GM18511 (cell line): Measurements from ENCODE around the gene MRGPRX1.
"Not testable (repeated sequence)": the region's sequence is repeated elsewhere in the genome, so short reads cannot be mapped to it uniquely, and the experiment has no call there.

Experiments
- ATAC-seq: cut with Tn5 transposase; IDR thresholded peaks from one replicate; pipeline ENCODE4 v1.9.1; 2021; ENCODE audit warnings: mild to moderate bottlenecking, moderate library complexity; ENCODE audit not compliant: unreplicated experiment

MRGPRX1 gene

GRCh38 chr11:18939314-18939713, at the start of gene MRGPRX1:
Gene MRGPRX1, minus strand, starts transcription at chr11:18939414. Its CDS starts 4,630 bp downstream, at chr11:18934784.
- ATAC-seq, result no peak

GRCh38 chr11:18987454-18988231, 48.4 kb upstream of the MRGPRX1 start:
- ATAC-seq, result no peak

- ATAC-seq, result no peak
Observed at GRCh38 chr11:18986744-18987143, 47.5 kb upstream of the MRGPRX1 start.

GRCh38 chr11:18981897-18982296, 42.7 kb upstream of the MRGPRX1 start:
- no peak for ATAC-seq

- ATAC-seq, result no peak
Observed at GRCh38 chr11:18974192-18974591, 35.0 kb upstream of the MRGPRX1 start.

- ATAC-seq, result no peak
Observed at GRCh38 chr11:18972336-18972735, 33.1 kb upstream of the MRGPRX1 start.

GRCh38 chr11:18969720-18970119, 30.5 kb upstream of the MRGPRX1 start:
- ATAC-seq, result no peak

GRCh38 chr11:18958221-18958910, 19.2 kb upstream of the MRGPRX1 start:
- ATAC-seq, result no peak

GRCh38 chr11:18956630-18957029, 17.4 kb upstream of the MRGPRX1 start:
- ATAC-seq, result no peak

DNA sequence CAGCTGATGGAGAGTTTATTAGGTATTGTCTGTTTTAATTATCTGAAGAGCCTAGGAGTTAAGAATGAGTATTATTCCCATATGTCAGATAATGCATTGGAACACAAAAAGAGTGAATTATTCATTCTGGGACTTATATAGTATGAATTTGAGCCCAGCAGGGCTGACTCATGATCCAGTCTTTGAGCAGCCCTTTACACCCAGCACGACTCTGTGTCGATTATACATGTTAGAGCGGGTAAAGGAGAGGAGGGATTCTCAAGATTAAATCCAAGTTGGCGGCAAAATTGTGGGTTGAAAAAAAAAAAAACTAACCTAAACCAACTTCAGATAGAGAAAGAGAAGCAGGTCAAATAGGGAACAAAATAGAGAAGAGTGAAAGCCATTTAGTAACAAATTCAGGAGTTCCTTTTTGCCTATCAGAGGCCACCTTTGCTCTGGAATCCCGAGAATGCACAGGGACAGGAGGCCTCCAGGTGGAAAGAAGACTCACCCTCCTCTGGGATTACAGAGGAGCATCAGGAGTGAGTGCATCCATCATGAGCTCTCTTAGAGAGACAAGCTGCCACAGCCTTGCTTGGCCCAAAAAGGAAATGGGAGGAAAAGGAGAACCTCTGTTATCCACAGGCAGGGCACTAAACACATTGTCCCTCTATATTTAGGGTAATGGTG, 3.1 kb downstream of the MRGPRX1 start:
- no peak for ATAC-seq

- ATAC-seq, result no peak
Observed at GRCh38 chr11:18934195-18934814, 4.9 kb downstream of the MRGPRX1 start.

DNA sequence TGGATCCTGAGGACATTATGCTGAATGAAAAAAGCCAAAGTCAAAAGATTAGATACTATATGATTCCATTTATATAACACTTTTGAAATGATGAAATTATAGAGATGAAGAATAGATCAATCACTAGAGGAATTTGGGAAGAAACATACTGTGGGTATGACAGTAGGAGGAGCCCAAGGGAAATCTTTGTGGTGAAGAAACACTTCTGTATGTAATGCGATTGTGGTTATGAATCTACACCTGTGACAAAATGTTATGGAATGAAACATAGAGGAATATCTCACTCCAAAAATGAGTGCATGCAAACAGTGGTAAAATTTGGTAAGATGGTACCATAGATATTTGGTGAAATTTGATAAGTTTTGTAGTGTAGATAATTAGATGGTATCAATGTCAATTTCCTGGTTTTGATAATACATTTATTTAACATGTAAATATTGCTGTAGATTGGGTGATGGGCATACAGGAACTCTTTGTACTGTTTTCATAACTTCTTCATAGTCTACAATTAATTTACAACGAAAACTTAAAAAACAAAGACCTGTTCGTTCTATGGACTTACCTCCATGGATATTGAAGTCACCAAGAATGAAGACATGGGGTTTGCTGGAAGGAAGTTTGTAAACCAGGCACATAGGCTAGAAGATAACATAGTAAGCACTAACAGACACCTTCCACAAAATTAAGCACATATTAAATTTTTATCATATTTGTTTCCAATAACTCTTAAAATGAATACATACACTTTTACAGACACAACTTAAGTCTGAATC, 11.5 kb downstream of the MRGPRX1 start:
- ATAC-seq, result no peak

DNA sequence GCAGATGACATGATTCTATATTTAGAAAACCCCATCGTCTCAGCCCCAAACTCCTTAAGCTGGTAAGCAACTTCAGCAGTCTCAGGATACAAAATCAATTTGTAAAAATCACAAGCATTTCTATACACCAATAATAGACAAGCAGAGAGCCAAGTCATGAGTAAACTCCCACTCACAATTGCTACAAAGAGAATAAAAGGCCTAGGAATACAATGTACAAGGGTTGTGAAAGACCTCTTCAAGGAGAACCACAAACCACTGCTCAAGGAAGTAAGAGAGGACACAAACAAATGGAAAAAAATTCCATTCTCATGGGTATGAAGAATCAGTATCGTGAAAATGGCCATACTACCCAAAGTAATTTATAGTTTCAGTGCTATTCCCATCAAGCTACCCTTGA, 13.8 kb downstream of the MRGPRX1 start:
- not testable (repeated sequence) for ATAC-seq

- ATAC-seq, result no peak
Observed at GRCh38 chr11:18912883-18913282, 26.3 kb downstream of the MRGPRX1 start.

DNA sequence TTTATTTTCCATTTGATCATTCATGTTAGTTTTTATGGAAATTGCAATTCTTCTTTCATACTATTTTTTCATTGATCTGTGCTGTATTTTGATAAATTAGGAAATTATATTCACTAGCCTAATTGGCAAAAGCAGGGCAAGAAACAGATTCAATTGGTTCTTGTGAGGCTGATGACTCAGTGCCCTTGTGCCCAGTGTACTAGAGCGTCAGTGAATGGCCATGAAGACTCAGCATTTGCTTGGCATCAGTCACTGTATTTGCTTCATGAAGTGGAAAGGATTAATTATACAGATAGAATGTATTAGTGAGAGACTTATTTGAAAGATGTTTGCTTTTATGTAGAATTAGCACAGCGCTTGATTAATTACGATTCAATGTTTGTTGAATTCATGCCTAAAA, 31.8 kb downstream of the MRGPRX1 start:
- no peak for ATAC-seq

DNA sequence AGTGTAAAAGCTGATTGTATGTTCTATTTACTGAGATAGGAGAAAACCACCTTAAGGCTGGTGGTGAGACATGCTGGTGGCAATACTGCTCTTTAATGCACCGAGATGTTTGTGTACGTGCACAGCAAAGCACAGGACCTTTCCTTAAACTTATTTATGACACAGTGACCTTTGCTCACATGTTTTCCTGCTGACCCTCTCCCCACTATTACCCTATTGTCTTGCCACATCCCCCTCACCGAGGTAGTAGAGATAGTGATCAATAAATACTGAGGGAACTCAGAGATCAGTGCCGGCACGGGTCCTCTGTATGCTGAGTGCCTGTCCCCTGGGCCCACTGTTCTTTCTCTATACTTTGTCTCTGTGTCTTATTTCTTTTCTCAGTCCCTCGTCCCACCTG, 38.6 kb downstream of the MRGPRX1 start:
- not testable (repeated sequence) for ATAC-seq

DNA sequence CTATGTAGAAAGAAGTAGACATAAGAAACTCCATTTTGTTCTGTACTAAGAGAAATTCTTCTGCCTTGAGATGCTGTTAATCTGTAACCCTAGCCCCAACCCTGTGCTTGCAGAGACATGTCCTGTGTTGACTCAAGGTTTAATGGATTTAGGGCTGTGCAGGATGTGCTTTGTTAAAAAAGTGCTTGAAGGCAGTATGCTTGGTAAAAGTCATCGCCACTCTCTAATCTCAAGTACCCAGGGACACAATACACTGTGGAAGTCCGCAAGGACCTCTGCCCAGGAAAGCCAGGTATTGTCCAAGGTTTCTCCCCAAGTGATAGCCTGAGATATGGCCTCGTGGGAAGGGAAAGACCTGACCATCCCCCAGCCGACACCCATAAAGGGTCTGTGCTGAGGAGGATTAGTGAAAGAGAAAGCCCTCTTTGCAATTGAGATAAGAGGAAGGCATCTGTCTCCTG, 39.0 kb downstream of the MRGPRX1 start:
- not testable (repeated sequence) for ATAC-seq

DNA sequence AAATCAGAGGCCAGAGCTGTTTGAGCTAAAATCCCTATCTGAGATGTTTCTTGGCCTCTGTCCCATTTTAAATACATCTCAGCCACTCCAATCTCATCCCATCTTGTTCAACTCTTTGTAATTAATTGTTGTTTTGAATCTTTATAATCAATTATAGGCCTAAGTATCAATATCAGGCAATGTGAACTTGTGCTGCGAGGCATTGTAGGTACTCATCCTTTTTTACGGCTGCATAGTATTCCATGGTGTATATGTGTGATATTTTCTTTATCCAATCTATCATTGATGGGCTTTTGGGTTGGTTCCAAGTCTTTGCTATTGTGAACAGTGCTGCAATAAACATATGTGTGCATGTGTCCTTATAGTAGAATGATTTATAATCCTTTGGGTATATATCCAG, 47.5 kb downstream of the MRGPRX1 start:
- ATAC-seq, result not testable (repeated sequence)

DNA sequence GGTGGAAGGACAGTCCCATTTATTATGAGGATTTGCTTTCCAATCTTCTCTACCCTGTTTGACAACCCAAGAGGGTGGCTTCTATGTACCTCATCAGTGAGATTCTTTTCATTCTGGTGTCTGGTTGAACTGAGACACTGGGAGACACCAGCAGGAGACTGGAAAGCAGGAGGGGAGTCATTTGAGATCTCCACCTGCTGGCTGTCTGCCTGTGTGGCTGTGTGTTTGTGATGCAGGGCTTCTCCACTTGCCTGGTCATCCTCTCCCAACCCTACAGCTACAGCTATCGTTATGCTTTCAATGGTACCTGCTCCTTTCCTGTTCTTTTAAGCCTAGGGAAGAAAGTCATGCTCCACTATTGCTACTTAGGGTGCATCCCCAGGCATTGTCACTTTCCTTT, 48.6 kb downstream of the MRGPRX1 start:
- no peak for ATAC-seq
